D721Med (cell line): ENCODE measurements around the gene GLTP.
"Not testable (repeated sequence)": the region's sequence is repeated elsewhere in the genome, so short reads cannot be mapped to it uniquely, and the experiment has no call there.

Source experiments
- DNase-seq: peaks from one replicate; pipeline ENCODE4 v3.0.0; 2011; ENCODE audit warnings: low spot score; ENCODE audit not compliant: insufficient read length
- FAIRE-seq: peaks from 2 replicates; lab custom pipeline; 2011; peaks lifted over from hg19 to GRCh38; lab: Jason Lieb, UNC
- TF ChIP-seq, protein P1 (sequence below): IDR thresholded peaks from 2 replicates; pipeline ENCODE4 v1.5.1; 2012; ENCODE audit warnings: mild to moderate bottlenecking, control low read depth; ENCODE audit not compliant: insufficient read depth; ENCODE audit errors: missing control alignments

The GLTP gene, protein sequence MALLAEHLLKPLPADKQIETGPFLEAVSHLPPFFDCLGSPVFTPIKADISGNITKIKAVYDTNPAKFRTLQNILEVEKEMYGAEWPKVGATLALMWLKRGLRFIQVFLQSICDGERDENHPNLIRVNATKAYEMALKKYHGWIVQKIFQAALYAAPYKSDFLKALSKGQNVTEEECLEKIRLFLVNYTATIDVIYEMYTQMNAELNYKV

DNA sequence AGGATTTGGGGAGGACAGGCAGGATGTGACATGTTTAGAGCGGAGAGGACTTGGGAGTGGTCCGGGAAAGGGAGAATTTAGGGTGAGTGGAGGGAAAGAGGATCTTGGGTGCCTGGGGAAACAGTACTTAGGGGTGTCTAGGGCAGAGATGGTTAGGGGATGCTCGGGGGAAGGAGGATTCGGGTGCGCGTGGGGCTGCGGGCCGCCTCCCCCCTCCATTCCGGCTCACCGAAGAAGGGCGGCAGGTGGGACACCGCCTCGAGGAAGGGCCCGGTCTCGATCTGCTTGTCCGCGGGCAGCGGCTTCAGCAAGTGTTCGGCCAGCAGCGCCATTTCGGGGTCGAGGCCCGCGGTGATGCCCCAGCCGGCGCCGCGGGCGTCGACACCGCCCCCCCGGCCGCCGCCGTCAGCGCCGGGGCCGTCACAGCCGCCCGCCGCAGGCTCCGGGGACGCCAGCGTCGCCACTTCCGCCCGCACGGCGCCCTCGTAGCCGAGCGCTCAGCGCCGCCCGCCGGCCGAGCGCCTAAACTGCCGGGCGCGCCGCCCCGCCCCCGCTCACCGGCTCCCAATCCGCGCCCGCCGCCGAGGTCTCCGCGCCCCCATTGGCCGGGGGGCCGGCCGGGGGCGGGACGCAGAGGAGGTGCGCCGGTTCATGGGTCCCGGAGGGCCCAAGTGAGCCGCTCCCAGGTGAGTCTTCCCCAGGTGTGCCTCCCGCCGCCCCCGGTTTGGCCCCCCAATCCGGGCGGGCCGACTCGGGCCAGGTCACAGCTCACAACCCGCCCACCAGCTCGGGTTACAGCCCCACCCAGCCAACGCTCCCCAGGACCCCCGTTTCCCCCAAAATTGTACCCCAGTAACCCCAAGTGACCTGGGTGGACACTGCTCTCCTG lies at the start of gene GLTP:
TSS of gene GLTP (minus strand) at position 499 of the 889 bp plus-strand sequence. CDS start at position 332, 167 bp downstream.
- DNase-seq, result peak; percentile 91

DNA sequence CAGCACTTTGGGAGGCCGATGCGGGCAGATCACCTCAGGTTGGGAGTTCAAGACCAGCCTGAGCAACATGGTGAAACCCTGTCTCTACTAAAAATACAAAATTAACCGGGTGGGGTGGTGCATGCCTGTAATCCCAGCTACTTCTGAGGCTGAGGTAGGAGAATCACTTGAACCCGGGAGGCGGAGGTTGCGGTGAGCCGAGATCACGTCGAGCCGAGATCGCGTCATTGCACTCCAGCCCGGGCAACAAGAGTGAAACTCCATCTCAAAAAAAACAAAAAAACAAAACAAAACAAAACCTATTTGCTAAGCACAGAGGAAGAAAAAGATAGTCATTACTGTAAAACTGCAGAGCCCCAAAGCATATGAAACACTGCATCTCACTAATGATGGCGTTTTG lies 49.0 kb upstream of the GLTP start:
- not testable (repeated sequence) for FAIRE-seq, DNase-seq

More for the DNA sequence above, at the start of gene GLTP:
- FAIRE-seq, result no peak
- TF ChIP-seq, protein P1, sequence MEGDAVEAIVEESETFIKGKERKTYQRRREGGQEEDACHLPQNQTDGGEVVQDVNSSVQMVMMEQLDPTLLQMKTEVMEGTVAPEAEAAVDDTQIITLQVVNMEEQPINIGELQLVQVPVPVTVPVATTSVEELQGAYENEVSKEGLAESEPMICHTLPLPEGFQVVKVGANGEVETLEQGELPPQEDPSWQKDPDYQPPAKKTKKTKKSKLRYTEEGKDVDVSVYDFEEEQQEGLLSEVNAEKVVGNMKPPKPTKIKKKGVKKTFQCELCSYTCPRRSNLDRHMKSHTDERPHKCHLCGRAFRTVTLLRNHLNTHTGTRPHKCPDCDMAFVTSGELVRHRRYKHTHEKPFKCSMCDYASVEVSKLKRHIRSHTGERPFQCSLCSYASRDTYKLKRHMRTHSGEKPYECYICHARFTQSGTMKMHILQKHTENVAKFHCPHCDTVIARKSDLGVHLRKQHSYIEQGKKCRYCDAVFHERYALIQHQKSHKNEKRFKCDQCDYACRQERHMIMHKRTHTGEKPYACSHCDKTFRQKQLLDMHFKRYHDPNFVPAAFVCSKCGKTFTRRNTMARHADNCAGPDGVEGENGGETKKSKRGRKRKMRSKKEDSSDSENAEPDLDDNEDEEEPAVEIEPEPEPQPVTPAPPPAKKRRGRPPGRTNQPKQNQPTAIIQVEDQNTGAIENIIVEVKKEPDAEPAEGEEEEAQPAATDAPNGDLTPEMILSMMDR, result peak; percentile 70

DNA sequence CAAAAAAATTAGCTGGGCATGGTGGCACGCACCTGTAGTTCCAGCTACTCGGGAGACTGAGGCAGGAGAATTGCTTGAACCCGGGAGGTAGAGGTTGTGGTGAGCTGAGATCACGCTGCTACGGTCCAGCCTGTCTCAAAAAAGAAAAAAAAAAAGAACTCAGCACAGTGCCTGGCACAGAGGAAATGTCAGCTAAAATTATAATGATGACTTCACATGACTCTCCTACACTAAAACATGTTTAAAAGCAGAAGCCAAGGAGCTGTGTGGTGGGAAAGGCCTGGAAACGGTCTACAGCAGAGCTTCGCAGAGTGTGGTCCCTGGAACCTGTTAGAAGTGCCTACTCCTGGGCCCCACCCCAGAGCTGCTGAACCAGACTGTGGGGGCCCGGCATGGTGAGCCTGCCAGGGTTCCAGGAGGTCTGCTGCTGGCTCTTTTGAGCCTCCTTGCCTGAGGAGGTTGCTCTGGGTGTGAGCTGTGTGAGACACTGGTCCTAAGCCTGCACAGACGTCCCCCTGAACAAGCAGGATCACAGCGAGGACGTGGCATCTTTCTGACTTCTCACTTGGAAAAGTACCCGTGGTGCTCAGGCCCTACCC lies 47.8 kb upstream of the GLTP start:
- DNase-seq (no peak), FAIRE-seq (no peak)
- TF ChIP-seq, protein P1, result no peak

DNA sequence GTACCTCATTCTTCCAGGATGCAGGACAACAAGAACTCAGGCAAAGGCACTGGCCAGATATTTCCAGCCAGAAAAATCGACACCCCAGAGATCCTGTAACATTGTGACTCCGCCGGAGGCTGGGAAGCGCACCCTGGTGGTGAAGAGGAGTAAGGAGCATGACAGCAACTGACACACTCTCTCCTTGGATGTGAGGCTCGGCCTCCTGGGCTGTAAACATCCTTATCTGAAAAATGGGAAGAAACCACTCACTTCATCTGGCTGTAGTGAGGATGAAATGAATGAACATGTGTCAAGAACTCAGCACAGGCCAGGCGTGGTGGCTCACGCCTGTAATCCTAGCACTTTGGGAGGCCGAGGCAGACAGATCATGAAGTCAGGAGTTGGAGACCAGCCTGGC lies 47.3 kb upstream of the GLTP start:
- FAIRE-seq (no peak), DNase-seq (no peak)
- TF ChIP-seq, protein P1, result peak; percentile 59

DNA sequence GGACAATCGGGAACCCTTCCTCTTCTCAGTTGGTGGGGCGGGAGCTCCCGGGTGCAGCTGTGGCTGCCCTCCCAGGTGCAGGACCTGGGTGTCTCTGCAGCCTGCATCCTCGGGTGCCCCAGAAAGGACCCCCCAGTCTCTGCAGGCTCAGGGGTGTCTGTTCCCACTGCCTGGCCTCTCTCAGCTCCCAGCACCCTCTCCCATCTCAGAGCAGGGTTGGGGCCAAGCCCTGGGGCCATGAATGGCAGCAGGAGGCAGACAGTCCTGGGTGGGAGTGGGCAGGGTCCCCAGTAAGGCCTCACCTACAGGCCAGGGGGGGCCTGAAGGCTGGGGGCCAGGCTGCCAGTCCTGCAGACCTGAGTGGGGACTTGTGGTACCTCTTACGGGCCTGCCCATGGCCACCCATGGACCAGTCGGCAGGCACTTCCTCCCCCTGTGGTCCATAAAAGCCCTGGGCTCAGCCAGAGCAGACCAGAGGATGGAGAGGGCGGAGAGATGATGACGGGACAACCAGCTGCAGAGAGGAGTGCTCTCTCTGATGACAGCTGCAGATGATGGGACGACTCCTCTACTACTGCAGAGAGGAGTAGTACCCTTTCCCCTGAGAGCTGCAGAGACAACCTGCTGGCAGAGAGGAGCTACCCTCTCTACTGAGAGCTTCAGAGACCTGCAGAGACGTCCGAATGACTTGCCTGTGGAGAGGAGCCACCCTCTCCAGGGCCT lies 46.3 kb upstream of the GLTP start:
- FAIRE-seq (no peak), DNase-seq (no peak)
- TF ChIP-seq, protein P1, result no peak

DNA sequence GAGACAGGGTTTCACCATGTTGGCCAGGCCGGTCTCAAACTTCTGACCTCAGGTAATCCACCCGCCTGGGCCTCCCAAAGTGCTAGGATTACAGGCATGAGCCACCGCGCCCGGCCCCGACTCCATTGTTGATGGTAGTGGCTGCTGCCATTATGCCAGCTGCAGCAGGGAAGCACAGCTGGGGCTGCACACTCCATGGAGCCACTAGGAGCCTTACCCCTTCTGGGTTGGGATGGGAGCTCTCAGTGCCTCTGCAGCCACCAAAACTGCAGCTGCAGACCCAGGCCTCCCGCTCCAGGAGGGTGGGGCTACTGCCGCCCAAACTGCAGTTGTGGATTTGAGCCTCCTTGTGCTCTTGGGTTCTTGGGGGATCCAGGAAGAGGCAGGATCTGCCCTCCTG lies 45.7 kb upstream of the GLTP start:
- FAIRE-seq (no peak), DNase-seq (no peak)
- TF ChIP-seq, protein P1, result no peak

DNA sequence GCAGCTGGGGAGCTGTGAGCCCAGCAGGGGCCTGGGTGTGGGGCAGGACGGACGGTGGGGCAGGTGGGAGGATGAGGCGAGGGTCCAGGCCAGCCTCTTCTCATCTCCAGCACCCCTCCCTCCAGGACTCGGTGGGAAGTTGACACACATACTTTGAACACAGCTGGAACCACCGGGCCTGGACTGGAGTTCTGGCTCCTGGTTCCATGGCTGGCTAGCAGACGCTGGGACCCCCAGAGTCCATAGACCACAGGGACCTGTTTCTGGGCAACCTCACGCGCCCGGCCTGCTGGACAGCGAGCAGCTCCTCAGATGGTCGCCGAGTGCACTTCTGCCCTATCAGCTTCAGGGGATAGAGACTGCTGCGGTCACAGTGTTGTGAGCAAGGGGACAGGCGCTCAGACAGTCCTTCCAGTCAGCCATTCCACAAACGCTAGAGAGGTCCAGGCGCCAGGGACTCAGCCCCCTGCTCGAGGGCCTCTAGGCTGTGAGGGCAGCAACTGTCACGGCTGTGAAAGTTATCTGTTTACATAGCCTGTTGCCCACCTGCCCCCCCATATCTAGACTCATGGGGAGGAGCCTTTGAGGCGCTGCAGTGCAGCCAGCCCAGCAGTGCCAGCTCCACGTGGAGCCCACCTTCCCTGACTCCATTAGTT lies 45.0 kb upstream of the GLTP start:
- TF ChIP-seq, protein P1, result no peak
- DNase-seq (no peak), FAIRE-seq (no peak)
